K562 (cell line): ENCODE results near the gene ELF1. TPM values are rescaled to one million over a fixed set of nuclear protein-coding genes. Genes with fewer than 3 reads are reported as not detected.

Experiments
- CHD2 ChIP-seq: IDR thresholded peaks from 2 replicates; pipeline ENCODE4 v1.6.1; 2011; ENCODE audit warnings: low read depth, low read length
- ELF2 ChIP-seq: fragments of 250-450 bp; sonication (Bioruptor Pico); IDR thresholded peaks from 2 replicates; pipeline ENCODE4 v1.5.0; 2021; ENCODE audit warnings: mild to moderate bottlenecking
- EP400 ChIP-seq: fragments of 450-650 bp; IDR thresholded peaks from 2 replicates; pipeline ENCODE4 v1.6.1; 2017; ENCODE audit warnings: antibody characterized with exemption, mild to moderate bottlenecking, moderate library complexity
- IRF2 ChIP-seq: sonication (generic); formaldehyde crosslinking; IDR thresholded peaks from 2 replicates; pipeline ENCODE4 v1.8.1; 2022; ENCODE audit warnings: mild to moderate bottlenecking, missing genetic modification reagents
- MAFK ChIP-seq: IDR thresholded peaks from 2 replicates; pipeline ENCODE4 v1.6.1; 2011; ENCODE audit warnings: low read length, improper control_type of control experiment
- POLR3G ChIP-seq: IDR thresholded peaks from 2 replicates; pipeline ENCODE4 v1.6.1; 2011; ENCODE audit not compliant: insufficient read length, insufficient replicate concordance; ENCODE audit errors: extremely low read depth
- RCOR1 ChIP-seq, 2 experiments: IDR thresholded peaks; 2 replicates each; pipeline ENCODE4 v1.6.1; 2012; ENCODE audit warnings: low read depth in 2 of 2, low read length in 2 of 2, borderline replicate concordance in 1 of 2, improper control_type of control experiment in 1 of 2
- SIRT6 ChIP-seq: IDR thresholded peaks from one replicate; pipeline ENCODE4 v1.6.1; 2012; ENCODE audit warnings: low read depth, mild to moderate bottlenecking, control low read depth, inconsistent platforms, low read length, moderate library complexity
- SMAD4 ChIP-seq: fragments of 250-450 bp; sonication (Bioruptor Pico); conservative IDR thresholded peaks from 2 replicates; pipeline ENCODE4 v1.8.0; 2021; ENCODE audit warnings: inconsistent platforms, mild to moderate bottlenecking, moderate library complexity
- SNAPC5 ChIP-seq: fragments of 250-450 bp; sonication (Bioruptor Pico); IDR thresholded peaks from 2 replicates; pipeline ENCODE4 v1.8.0; 2021; ENCODE audit warnings: moderate library complexity, mild to moderate bottlenecking, inconsistent platforms
- SP1 ChIP-seq: sonication (generic); formaldehyde crosslinking; IDR thresholded peaks from 2 replicates; pipeline ENCODE4 v1.8.1; 2022; ENCODE audit warnings: mild to moderate bottlenecking, missing genetic modification reagents
- USF1 ChIP-seq: sonication (generic); formaldehyde crosslinking; IDR thresholded peaks from 2 replicates; pipeline ENCODE4 v1.9.0; 2022; ENCODE audit warnings: mild to moderate bottlenecking, missing genetic modification reagents
- ZNF197 ChIP-seq: fragments of 200-800 bp; sonication (Bioruptor generic); IDR thresholded peaks from 2 replicates; pipeline ENCODE4 v1.6.1; 2016; ENCODE audit warnings: low read depth, missing genetic modification characterization, missing compliant biosample characterization
- ZNF24 ChIP-seq: fragments of 450-650 bp; IDR thresholded peaks from 2 replicates; pipeline ENCODE4 v1.6.1; 2016
- ZNF277 ChIP-seq: fragments of 250-450 bp; sonication (Bioruptor Pico); IDR thresholded peaks from 2 replicates; pipeline ENCODE4 v1.8.0; 2022; ENCODE audit warnings: inconsistent platforms, mild to moderate bottlenecking, moderate library complexity, borderline replicate concordance
- ZNF696 ChIP-seq: fragments of 250-450 bp; sonication (Bioruptor Pico); conservative IDR thresholded peaks from 2 replicates; pipeline ENCODE4 v1.4.0; 2020; ENCODE audit warnings: mild to moderate bottlenecking, moderate library complexity
- polyA plus RNA-seq, 8 experiments: library from polyadenylated mRNA; depleted of rRNA in 4 of 8; stranded (reverse) in 5 of 8; unstranded in 3 of 8; fragments of >200 nt; fragmentation: Nextera tagmentation in 2 of 8; fragmentation: Illumina TruSeq in 1 of 8; extraction: Ambion mirVana in 2 of 8; extraction: Trizol in 1 of 8; gene quantifications; 2 replicates each; pipeline versions ENCODE4 v1.2.1 to v1.2.3, GENCODE V29; 2011 to 2014; ENCODE audit warnings: inconsistent platforms in 1 of 8, missing spikeins in 1 of 8
- total RNA-seq, 7 experiments: library from RNA; depleted of rRNA in 6 of 7; stranded (reverse); fragments of >200 nt in 6 of 7; fragmentation: Illumina TruSeq in 2 of 7; extraction: Trizol in 2 of 7; gene quantifications; 2 replicates each; pipeline versions ENCODE4 v1.2.1 to v1.2.3, GENCODE V29; 2011 to 2021; ENCODE audit warnings: low replicate concordance in 1 of 7
- TF ChIP-seq, protein P1 (sequence below): fragments of 250-450 bp; sonication (Bioruptor Pico); IDR thresholded peaks from 2 replicates; pipeline ENCODE4 v1.4.0; 2020; ENCODE audit warnings: mild to moderate bottlenecking, moderate library complexity
- TF ChIP-seq, protein P2 (sequence below): fragments of 450-650 bp; IDR thresholded peaks from 2 replicates; pipeline ENCODE4 v1.6.1; 2016; ENCODE audit warnings: missing biosample characterization, missing genetic modification characterization

Gene ELF1
- total and polyA plus RNA-seq, 9 of the 15 experiments (the other 6 are each of a cell fraction or from before 2014, with no cell fraction given): 24.7 to 54.4 (median 33.4) TPM

- TF ChIP-seq, protein P1, sequence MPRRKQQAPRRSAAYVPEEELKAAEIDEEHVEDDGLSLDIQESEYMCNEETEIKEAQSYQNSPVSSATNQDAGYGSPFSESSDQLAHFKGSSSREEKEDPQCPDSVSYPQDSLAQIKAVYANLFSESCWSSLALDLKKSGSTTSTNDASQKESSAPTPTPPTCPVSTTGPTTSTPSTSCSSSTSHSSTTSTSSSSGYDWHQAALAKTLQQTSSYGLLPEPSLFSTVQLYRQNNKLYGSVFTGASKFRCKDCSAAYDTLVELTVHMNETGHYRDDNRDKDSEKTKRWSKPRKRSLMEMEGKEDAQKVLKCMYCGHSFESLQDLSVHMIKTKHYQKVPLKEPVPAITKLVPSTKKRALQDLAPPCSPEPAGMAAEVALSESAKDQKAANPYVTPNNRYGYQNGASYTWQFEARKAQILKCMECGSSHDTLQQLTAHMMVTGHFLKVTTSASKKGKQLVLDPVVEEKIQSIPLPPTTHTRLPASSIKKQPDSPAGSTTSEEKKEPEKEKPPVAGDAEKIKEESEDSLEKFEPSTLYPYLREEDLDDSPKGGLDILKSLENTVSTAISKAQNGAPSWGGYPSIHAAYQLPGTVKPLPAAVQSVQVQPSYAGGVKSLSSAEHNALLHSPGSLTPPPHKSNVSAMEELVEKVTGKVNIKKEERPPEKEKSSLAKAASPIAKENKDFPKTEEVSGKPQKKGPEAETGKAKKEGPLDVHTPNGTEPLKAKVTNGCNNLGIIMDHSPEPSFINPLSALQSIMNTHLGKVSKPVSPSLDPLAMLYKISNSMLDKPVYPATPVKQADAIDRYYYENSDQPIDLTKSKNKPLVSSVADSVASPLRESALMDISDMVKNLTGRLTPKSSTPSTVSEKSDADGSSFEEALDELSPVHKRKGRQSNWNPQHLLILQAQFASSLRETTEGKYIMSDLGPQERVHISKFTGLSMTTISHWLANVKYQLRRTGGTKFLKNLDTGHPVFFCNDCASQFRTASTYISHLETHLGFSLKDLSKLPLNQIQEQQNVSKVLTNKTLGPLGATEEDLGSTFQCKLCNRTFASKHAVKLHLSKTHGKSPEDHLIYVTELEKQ (CRISPR knock-in tag): no peak
- TF ChIP-seq SNAPC5 (CRISPR knock-in tag) (no peak), SIRT6 (no peak), USF1 (CRISPR knock-in tag) (no peak), ZNF696 (CRISPR knock-in tag) (no peak), ELF2 (CRISPR knock-in tag) (no peak), POLR3G (no peak), RCOR1 (IDR thresholded peaks at IDR 0.05; ENCODE audit: borderline replicate concordance in 1 of 2, low read depth in 2 of 2, low read length in 2 of 2) (0 out of 4 replicates have a peak, but pooled peaks of 1 of the 2 experiments have one; percentile 15), ZNF24 (0 out of 2 replicates have a peak, but pooled peaks have one; percentile 8), IRF2 (CRISPR knock-in tag) (no peak), MAFK (no peak), CHD2 (no peak), ZNF277 (CRISPR knock-in tag) (no peak), SP1 (CRISPR knock-in tag) (no peak), EP400 (0 out of 2 replicates have a peak, but pooled peaks have one; percentile 13), ZNF197 (CRISPR knock-in tag) (no peak), SMAD4 (CRISPR knock-in tag) (no peak)
- TF ChIP-seq, protein P2, sequence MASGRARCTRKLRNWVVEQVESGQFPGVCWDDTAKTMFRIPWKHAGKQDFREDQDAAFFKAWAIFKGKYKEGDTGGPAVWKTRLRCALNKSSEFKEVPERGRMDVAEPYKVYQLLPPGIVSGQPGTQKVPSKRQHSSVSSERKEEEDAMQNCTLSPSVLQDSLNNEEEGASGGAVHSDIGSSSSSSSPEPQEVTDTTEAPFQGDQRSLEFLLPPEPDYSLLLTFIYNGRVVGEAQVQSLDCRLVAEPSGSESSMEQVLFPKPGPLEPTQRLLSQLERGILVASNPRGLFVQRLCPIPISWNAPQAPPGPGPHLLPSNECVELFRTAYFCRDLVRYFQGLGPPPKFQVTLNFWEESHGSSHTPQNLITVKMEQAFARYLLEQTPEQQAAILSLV (tag): no peak
- TF ChIP-seq, all 486 proteins: peak for 8
Measured at GRCh38 chr13:41054919-41055619, 36.0 kb upstream of the ELF1 start (continued).
